HCT116 (cell line): ENCODE measurements around the gene DHX58. TPM values are rescaled to one million over a fixed set of nuclear protein-coding genes. Genes with fewer than 3 reads are reported as not detected.

Experiments
- ATAC-seq: fragments of 200-7000 bp; cut with Tn5 transposase; 2 replicates; pipeline ENCODE4 v1.9.1; 2020; ENCODE audit warnings: mild to moderate bottlenecking, moderate library complexity
- BruUV-seq: library from RNA; stranded (reverse); fragments of 400-500 nt; replicated peaks from 2 replicates; lab custom pipeline; 2021; lab: Mats Ljungman, UMichigan
- CTCF ChIA-PET: fragments of 300-600 bp; sonication (Branson Sonifier 250); formaldehyde crosslinking; loops from one replicate; lab custom pipeline; 2021; ENCODE audit warnings: antibody characterized with exemption; lab: Charles Lee
- POLR2A ChIA-PET: fragments of 300-600, 350-600 bp; sonication (Branson Sonifier 250); formaldehyde crosslinking; loops from one replicate; lab custom pipeline; 2021; ENCODE audit warnings: antibody characterized with exemption; lab: Charles Lee
- RAD21 ChIA-PET, 2 experiments: fragments of 300-600 bp; sonication (Branson Sonifier 250); formaldehyde crosslinking; loops; one replicate each; lab custom pipeline; 2023; ENCODE audit warnings: low total read pairs in 2 of 2; ENCODE audit not compliant: uncharacterized antibody in 2 of 2, unreplicated experiment in 2 of 2, low non-redundant PET in 1 of 2; lab: Charles Lee
- DNase-seq: peaks from one replicate; pipeline ENCODE4 v3.0.0-alpha.2; 2010; ENCODE audit warnings: low read depth, low spot score
- H2AFZ ChIP-seq: fragments of 200-600 bp; shearing (Covaris generic), sonication (generic); 2 replicates; pipeline ENCODE4 v1.6.1; 2017; ENCODE audit warnings: low read depth, mixed run types, mixed read lengths, antibody characterized with exemption, low read length; ENCODE audit not compliant: poor library complexity, severe bottlenecking
- H3K27ac ChIP-seq: 2 replicates; pipeline ENCODE4 v1.5.1; 2012; ENCODE audit warnings: low read depth, low read length
- H3K27me3 ChIP-seq: fragments of 200-600 bp; sonication (generic); 2 replicates; pipeline ENCODE4 v1.6.1; 2016; ENCODE audit warnings: mixed run types, low read length, mixed read lengths; ENCODE audit not compliant: insufficient read depth
- H3K36me3 ChIP-seq, 2 experiments: fragments of 200-500 bp in 1 of 2; fragments of 200-600 bp in 1 of 2; sonication (Bioruptor generic) in 1 of 2; sonication (generic) in 1 of 2; 2 replicates each; pipeline versions ENCODE4 v1.5.1 to v1.6.1; 2014 to 2016; ENCODE audit warnings: low read length in 2 of 2, inconsistent platforms in 1 of 2, mixed read lengths in 1 of 2, mixed run types in 1 of 2; ENCODE audit not compliant: insufficient read depth in 2 of 2, control insufficient read depth in 1 of 2
- H3K4me1 ChIP-seq, 2 experiments: fragments of 200-600 bp in 1 of 2; sonication (generic) in 1 of 2; 2 replicates each; pipeline versions ENCODE4 v1.5.1 to v1.6.1; 2012 to 2017; ENCODE audit warnings: low read length in 2 of 2, inconsistent platforms in 1 of 2, mild to moderate bottlenecking in 1 of 2, mixed read lengths in 1 of 2, mixed run types in 1 of 2, moderate library complexity in 1 of 2; ENCODE audit not compliant: insufficient read depth in 2 of 2, control insufficient read depth in 1 of 2
- H3K4me2 ChIP-seq: fragments of 200-600 bp; sonication (generic); 2 replicates; pipeline ENCODE4 v1.6.1; 2017; ENCODE audit warnings: mixed run types, low read length, mixed read lengths
- H3K4me3 ChIP-seq, 2 experiments: fragments of 200-600 bp in 1 of 2; sonication (generic) in 1 of 2; replicated peaks in 1 of 2; 2 replicates each; pipeline ENCODE4 v1.5.1; 2011 to 2016; ENCODE audit warnings: low read length in 2 of 2, control low read depth in 1 of 2, low read depth in 1 of 2, mild to moderate bottlenecking in 1 of 2, mixed read lengths in 1 of 2, mixed run types in 1 of 2
- H3K79me2 ChIP-seq: fragments of 200-600 bp; sonication (generic); 2 replicates; pipeline ENCODE4 v1.6.1; 2017; ENCODE audit warnings: mild to moderate bottlenecking, mixed run types, low read length, moderate library complexity, mixed read lengths; ENCODE audit not compliant: insufficient read depth
- H3K9ac ChIP-seq: fragments of 200-600 bp; sonication (generic); 2 replicates; pipeline ENCODE4 v1.6.1; 2016; ENCODE audit warnings: low read length, mixed read lengths
- H3K9me2 ChIP-seq: fragments of 200-600 bp; sonication (generic), shearing (Covaris generic); 2 replicates; pipeline ENCODE4 v1.6.1; 2017; ENCODE audit warnings: mixed run types, mild to moderate bottlenecking, moderate library complexity; ENCODE audit not compliant: insufficient read depth
- H3K9me3 ChIP-seq, 2 experiments: fragments of 200-500 bp in 1 of 2; fragments of 200-600 bp in 1 of 2; sonication (Bioruptor generic) in 1 of 2; sonication (generic) in 1 of 2; 2 replicates each; pipeline ENCODE4 v1.6.1; 2014 to 2017; ENCODE audit warnings: low read length in 2 of 2, mixed read lengths in 2 of 2, inconsistent platforms in 1 of 2, low read depth in 1 of 2, mild to moderate bottlenecking in 1 of 2, mixed run types in 1 of 2, moderate library complexity in 1 of 2; ENCODE audit not compliant: control insufficient read depth in 1 of 2, insufficient read depth in 1 of 2
- H4K20me1 ChIP-seq: fragments of 200-600 bp; sonication (generic), shearing (Covaris generic); 2 replicates; pipeline ENCODE4 v1.6.1; 2017; ENCODE audit warnings: mixed run types, mild to moderate bottlenecking, moderate library complexity; ENCODE audit not compliant: insufficient read depth
- ATF3 ChIP-seq: IDR thresholded peaks from 2 replicates; pipeline ENCODE4 v1.6.1; 2012
- CEBPB ChIP-seq: IDR thresholded peaks from 2 replicates; pipeline ENCODE4 v1.6.1; 2012; ENCODE audit warnings: low read depth
- CTCF ChIP-seq, 3 experiments: fragments of 200-600 bp in 1 of 3; sonication (generic) in 1 of 3; IDR thresholded peaks in 2 of 3; conservative IDR thresholded peaks in 1 of 3; 2 replicates each; pipeline ENCODE4 v1.5.1; 2012 to 2017; ENCODE audit warnings: low read depth in 2 of 3, low read length in 2 of 3, antibody characterized with exemption in 1 of 3, borderline replicate concordance in 1 of 3, control low read depth in 1 of 3, mild to moderate bottlenecking in 1 of 3, mixed read lengths in 1 of 3, mixed run types in 1 of 3, moderate library complexity in 1 of 3; ENCODE audit not compliant: insufficient read depth in 1 of 3
- EGR1 ChIP-seq: IDR thresholded peaks from 2 replicates; pipeline ENCODE4 v1.6.1; 2012; ENCODE audit warnings: low read depth
- ELF1 ChIP-seq: IDR thresholded peaks from 2 replicates; pipeline ENCODE4 v1.6.1; 2012; ENCODE audit warnings: low read depth, borderline replicate concordance
- EZH2 ChIP-seq: fragments of 200-600 bp; sonication (generic); IDR thresholded peaks from 2 replicates; pipeline ENCODE4 v1.6.1; 2017; ENCODE audit warnings: antibody characterized with exemption, mixed run types
- FOSL1 ChIP-seq: IDR thresholded peaks from 2 replicates; pipeline ENCODE4 v1.6.1; 2012; ENCODE audit warnings: low read depth
- JUND ChIP-seq: IDR thresholded peaks from 2 replicates; pipeline ENCODE4 v1.6.1; 2012
- MAX ChIP-seq: IDR thresholded peaks from 2 replicates; pipeline ENCODE4 v1.6.1; 2012
- POLR2A ChIP-seq: IDR thresholded peaks from 2 replicates; pipeline ENCODE4 v1.7.0; 2011; ENCODE audit warnings: borderline replicate concordance; ENCODE audit not compliant: insufficient read depth, insufficient read length; ENCODE audit errors: extremely low read depth
- POLR2AphosphoS5 ChIP-seq: IDR thresholded peaks from 2 replicates; pipeline ENCODE4 v1.6.1; 2011; ENCODE audit warnings: mild to moderate bottlenecking, low read depth, low read length, moderate library complexity
- RAD21 ChIP-seq: IDR thresholded peaks from 2 replicates; pipeline ENCODE4 v1.6.1; 2012; ENCODE audit warnings: low read depth, mild to moderate bottlenecking
- SIN3A ChIP-seq: IDR thresholded peaks from 2 replicates; pipeline ENCODE4 v1.6.1; 2012; ENCODE audit warnings: low read depth
- SP1 ChIP-seq: IDR thresholded peaks from 2 replicates; pipeline ENCODE4 v1.6.1; 2012; ENCODE audit warnings: low read depth
- SRF ChIP-seq: IDR thresholded peaks from 2 replicates; pipeline ENCODE4 v1.6.1; 2012; ENCODE audit warnings: low read depth
- TCF7L2 ChIP-seq: IDR thresholded peaks from 2 replicates; pipeline ENCODE4 v1.7.0; 2011; ENCODE audit warnings: borderline replicate concordance, inconsistent platforms; ENCODE audit not compliant: insufficient read depth, insufficient read length; ENCODE audit errors: extremely low read depth
- YY1 ChIP-seq: IDR thresholded peaks from 2 replicates; pipeline ENCODE4 v1.6.1; 2011; ENCODE audit warnings: low read length, low read depth, moderate library complexity, mild to moderate bottlenecking; ENCODE audit not compliant: insufficient replicate concordance; ENCODE audit errors: extremely low read depth
- intact Hi-C: fragments of 100-400 bp; cut with micrococcal nuclease; formaldehyde crosslinking; loops from 2 replicates; pipeline ENCODE4 v1.10.0; 2022
- total RNA-seq: library from RNA; stranded (reverse); gene quantifications from one replicate; pipeline ENCODE4 v1.2.1, GENCODE V29; 2021; ENCODE audit not compliant: unreplicated experiment

The DHX58 gene
- total RNA-seq, 1 experiment from 2014 or later, result 1.2 TPM

GRCh38 chr17:42061646-42062487, 50.6 kb downstream of the DHX58 start (continued):
- TF ChIP-seq CTCF (IDR thresholded peaks at IDR 0.05 in 2 of 3, conservative IDR thresholded peaks at IDR 0.05 in 1 of 3; ENCODE audit: borderline replicate concordance in 1 of 3, insufficient read depth in 1 of 3, low read depth in 2 of 3, low read length in 2 of 3), result no peak

- Histone ChIP-seq H3K9me3 (no peaks in the 10 kb centered on the region), H3K4me1 (peaks cover 12 to 16% of the 10 kb centered on the region in 2 experiments), H3K27me3 (no peaks in the 10 kb centered on the region), H3K4me2 (no peak overlapping the region), H3K27ac (no peak overlapping the region), H3K9ac (no peak overlapping the region), H3K9me2 (no peaks in the 10 kb centered on the region), H3K36me3 (no peaks in the 10 kb centered on the region), H4K20me1 (no peaks in the 10 kb centered on the region), H2AFZ (no peak overlapping the region), H3K79me2 (no peaks in the 10 kb centered on the region), H3K4me3 (no peak overlapping the region)
- intact Hi-C loops, result no loop called here
- POLR2A ChIA-PET, result no interaction called here
- RAD21 ChIA-PET, result no interaction called here
- no TSS peak for BruUV-seq
- no peak for DNase-seq
- CTCF ChIA-PET, result no interaction called here
- ATAC-seq, result no peak
- TF ChIP-seq CTCF (IDR thresholded peaks at IDR 0.05 in 2 of 3, conservative IDR thresholded peaks at IDR 0.05 in 1 of 3; ENCODE audit: borderline replicate concordance in 1 of 3, insufficient read depth in 1 of 3, low read depth in 2 of 3, low read length in 2 of 3), result no peak
- TF ChIP-seq CEBPB, result no peak
- TF ChIP-seq JUND, result no peak
- no peak for TF ChIP-seq ATF3
- TF ChIP-seq YY1, result no peak
- TF ChIP-seq POLR2A, result no peak
- no peak for TF ChIP-seq TCF7L2
- no peak for TF ChIP-seq ELF1
- no peak for TF ChIP-seq EGR1
- TF ChIP-seq SIN3A, result no peak
- no peak for TF ChIP-seq SRF
- no peak for TF ChIP-seq EZH2
- no peak for TF ChIP-seq MAX
- TF ChIP-seq RAD21, result no peak
- no peak for TF ChIP-seq SP1
- TF ChIP-seq FOSL1, result no peak
- no peak for TF ChIP-seq POLR2AphosphoS5
Observed at GRCh38 chr17:42060231-42060630, 52.3 kb downstream of the DHX58 start.
